Mucosa of stomach (tissue), 1 donor: ENCODE data around the gene ADCY10.
"Not testable (repeated sequence)": the region's sequence is repeated elsewhere in the genome, so short reads cannot be mapped to it uniquely, and the experiment has no call there.

ENCODE experiments used
- H3K27me3 ChIP-seq: one replicate; pipeline ENCODE4 v1.7.0; 2013; ENCODE audit warnings: mild to moderate bottlenecking, low read length; ENCODE audit not compliant: control insufficient read depth, insufficient read depth
- H3K36me3 ChIP-seq: one replicate; pipeline ENCODE4 v1.7.0; 2013; ENCODE audit warnings: low read length; ENCODE audit not compliant: control insufficient read depth, insufficient read depth
- H3K4me1 ChIP-seq: one replicate; pipeline ENCODE4 v1.7.0; 2013; ENCODE audit warnings: mild to moderate bottlenecking, low read length; ENCODE audit not compliant: control insufficient read depth, insufficient read depth
- H3K4me3 ChIP-seq: one replicate; pipeline ENCODE4 v1.7.0; 2013; ENCODE audit warnings: low read length
- H3K9ac ChIP-seq: one replicate; pipeline ENCODE4 v1.7.0; 2013; ENCODE audit warnings: mild to moderate bottlenecking, low read length, moderate library complexity
- H3K9me3 ChIP-seq: one replicate; pipeline ENCODE4 v1.7.0; 2013; ENCODE audit warnings: mild to moderate bottlenecking, low read length, moderate library complexity; ENCODE audit not compliant: control insufficient read depth
- donor health status: Pancreatic carcinoma.

Gene ADCY10

DNA sequence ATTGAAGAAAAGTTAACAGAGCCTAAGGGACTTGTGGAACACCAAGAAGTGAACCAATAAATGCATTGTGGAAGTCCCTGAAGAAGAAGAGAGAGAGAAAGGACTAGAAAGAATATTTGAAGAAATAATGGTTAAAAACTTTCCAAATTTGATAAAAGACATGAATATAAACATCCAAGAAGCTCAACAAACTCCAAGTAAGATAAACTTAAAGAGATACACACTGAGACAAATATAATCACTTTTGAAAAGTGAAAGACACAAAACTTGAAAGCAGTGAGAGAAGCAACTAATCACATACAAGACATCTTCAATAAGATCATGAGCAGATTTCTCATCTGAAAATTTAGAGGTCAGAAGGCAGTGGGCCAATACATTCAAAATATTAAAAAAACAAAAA lies 101.0 kb downstream of the ADCY10 start:
- Histone ChIP-seq H3K4me3 (no peak overlapping the region), H3K9ac (no peak overlapping the region), H3K4me1 (peaks cover 8% of the 10 kb centered on the region), H3K36me3 (no peaks in the 10 kb centered on the region), H3K27me3 (no peaks in the 10 kb centered on the region), H3K9me3 (no peaks in the 10 kb centered on the region)

DNA sequence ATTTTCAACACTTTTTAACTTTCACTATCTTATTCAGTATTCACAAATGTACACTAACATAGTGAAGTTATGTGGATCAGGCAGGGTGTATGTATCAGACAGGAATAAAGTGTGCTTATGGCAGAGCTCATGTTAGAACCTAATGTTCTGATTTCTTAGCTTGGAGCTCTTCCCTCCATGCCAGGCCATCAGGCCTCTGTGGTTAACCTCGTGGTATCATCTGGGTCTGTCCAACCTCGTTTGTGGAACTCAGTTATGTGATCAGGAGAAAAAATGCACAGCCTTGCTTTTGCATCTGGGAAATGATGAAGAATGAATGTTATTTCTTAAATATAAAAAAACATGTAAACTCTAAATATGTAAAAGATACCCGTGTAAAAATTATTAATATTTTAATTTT lies 105.2 kb downstream of the ADCY10 start:
- H3K36me3 ChIP-seq, result no peaks in the 10 kb centered on the region
- H3K4me3 ChIP-seq, result no peak overlapping the region
- H3K9ac ChIP-seq, result no peak overlapping the region
- peaks cover under 1% of the 10 kb centered on the region for H3K4me1 ChIP-seq
- no peaks in the 10 kb centered on the region for H3K9me3 ChIP-seq
- H3K27me3 ChIP-seq, result no peaks in the 10 kb centered on the region

DNA sequence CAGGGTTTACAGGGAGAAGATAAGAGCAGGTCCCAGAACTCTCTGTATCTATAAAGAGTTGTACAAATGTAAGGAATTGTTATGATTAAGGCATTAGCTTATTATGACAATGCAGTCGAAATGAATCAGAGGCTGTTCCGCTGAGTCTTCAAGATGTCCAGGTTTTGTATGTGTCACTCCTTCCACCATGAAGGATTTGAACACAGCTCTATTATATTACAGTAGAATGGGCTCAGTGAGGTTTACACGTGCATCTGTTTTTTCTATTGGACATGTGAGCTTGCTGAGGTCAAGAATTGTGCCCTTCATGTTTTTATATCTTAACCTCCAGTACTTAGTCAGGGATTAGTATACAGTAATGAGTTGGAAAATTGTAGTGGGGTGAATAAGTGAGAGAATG lies 105.8 kb downstream of the ADCY10 start:
- no peak overlapping the region for H3K4me3 ChIP-seq
- H3K36me3 ChIP-seq, result no peaks in the 10 kb centered on the region
- no peak overlapping the region for H3K9ac ChIP-seq

DNA sequence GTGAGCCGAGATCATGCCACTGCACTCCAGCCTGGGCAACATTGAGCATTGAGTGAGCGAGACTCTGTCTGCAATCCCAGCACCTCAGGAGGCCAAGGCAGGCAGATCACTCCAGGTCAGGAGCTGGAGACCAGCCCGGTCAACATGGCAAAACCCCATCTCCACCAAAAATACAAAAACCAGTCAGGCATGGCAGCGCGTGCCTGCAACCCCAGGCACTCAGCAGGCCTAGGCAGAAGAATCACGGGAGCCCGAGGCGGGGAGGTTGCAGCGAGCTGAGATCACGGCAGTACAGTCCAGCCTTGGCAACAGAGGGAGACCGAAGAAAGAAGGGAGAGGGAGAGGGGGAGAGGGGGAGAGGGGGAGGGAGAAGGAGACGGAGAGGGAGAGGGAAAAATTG lies 107.3 kb downstream of the ADCY10 start:
- not testable (repeated sequence) for H3K9me3 ChIP-seq, H3K36me3 ChIP-seq, H3K4me1 ChIP-seq, H3K9ac ChIP-seq, H3K27me3 ChIP-seq, H3K4me3 ChIP-seq

More for the DNA sequence above, 105.8 kb downstream of the ADCY10 start:
- H3K4me1 ChIP-seq, result peaks cover 6% of the 10 kb centered on the region
- H3K27me3 ChIP-seq, result no peaks in the 10 kb centered on the region
- H3K9me3 ChIP-seq, result no peaks in the 10 kb centered on the region

DNA sequence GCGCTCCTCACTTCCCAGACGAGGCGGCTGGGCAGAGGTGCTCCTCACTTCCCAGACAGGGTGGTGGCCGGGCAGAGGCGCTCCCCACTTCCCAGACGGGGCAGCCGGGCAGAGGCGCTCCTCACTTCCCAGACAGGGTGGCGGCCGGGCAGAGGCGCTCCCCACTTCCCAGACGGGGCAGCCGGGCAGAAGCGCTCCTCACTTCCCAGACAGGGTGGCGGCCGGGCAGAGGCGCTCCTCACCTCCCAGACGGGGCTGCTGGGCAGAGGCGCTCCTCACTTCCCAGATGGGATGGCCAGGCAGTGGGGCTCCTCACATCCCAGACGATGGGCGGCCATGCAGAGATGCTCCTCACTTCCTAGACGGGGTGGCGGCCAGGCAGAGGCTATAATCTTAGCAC lies 107.7 kb downstream of the ADCY10 start:
- not testable (repeated sequence) for H3K36me3 ChIP-seq, H3K27me3 ChIP-seq, H3K4me3 ChIP-seq, H3K4me1 ChIP-seq, H3K9ac ChIP-seq, H3K9me3 ChIP-seq

DNA sequence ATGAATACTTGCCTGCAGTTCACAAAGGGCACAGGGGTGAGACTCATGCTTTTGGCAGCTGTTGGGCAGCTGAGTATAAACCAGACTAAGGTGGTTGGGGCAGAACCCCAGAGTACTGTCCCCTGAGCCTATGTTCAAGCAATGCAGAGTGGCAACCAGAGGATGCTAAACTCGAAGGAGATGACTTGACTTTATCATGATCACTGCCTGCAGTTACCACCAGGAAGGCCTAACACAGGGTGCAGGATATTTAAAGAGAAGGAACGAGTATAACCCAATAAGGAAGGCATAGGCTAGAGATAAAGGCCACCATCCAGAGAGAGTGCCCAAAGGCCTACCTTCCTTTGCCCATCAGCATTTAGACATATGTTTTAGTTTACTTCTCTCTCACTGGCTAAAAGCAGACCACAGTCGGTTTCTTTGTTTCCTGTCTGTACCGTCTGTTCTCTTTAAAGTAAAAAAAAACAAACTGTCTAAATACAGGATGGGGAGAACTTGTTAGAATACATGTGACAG lies 108.8 kb downstream of the ADCY10 start:
- Histone ChIP-seq H3K9me3 (no peaks in the 10 kb centered on the region), H3K36me3 (no peaks in the 10 kb centered on the region), H3K9ac (no peak overlapping the region), H3K4me3 (no peak overlapping the region), H3K4me1 (peaks cover 7% of the 10 kb centered on the region), H3K27me3 (no peaks in the 10 kb centered on the region)

DNA sequence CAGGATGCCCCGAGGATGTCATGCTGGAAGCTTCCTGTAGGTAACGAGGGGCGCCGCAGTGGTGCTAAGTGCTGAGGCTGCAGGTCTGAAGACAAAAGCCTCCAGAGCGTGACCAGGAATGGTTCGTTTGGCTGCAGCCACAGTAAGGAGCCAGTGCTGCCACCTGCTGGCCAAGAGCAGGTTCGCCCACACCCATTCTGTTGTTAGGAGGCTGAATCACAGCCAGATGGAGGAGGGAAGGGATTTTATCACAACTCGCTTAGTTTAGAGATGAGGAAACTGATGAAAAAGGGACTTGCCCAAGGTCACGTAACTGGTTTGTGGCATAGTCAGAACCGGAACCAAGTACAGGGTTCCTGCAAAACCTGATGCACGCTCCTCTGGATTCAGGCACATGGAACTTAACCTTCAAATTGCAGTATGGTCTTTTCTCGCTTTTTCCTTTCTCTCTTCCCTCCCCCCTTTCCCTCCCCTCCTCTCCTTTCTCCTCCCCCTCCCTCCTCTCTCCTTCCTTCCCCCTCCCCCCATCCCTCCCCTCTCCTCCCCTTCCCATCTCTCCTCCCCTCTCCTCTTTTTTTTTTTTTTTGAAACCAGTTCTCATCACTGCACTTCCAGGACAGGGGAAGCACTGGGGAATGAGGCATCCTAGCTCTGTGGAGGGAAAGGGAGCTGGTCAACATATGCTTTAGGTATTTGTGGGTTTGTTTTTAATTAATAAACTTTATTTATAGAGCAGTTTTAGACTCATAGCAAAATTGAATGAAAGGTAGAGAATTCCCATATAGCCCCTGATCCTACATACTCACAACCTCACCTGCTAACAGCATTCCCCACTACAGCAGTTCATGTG lies 110.4 kb downstream of the ADCY10 start:
- no peaks in the 10 kb centered on the region for H3K36me3 ChIP-seq
- H3K9me3 ChIP-seq, result no peaks in the 10 kb centered on the region
- no peak overlapping the region for H3K4me3 ChIP-seq
- H3K27me3 ChIP-seq, result no peaks in the 10 kb centered on the region
- H3K9ac ChIP-seq, result no peak overlapping the region
- H3K4me1 ChIP-seq, result peaks cover 7% of the 10 kb centered on the region

DNA sequence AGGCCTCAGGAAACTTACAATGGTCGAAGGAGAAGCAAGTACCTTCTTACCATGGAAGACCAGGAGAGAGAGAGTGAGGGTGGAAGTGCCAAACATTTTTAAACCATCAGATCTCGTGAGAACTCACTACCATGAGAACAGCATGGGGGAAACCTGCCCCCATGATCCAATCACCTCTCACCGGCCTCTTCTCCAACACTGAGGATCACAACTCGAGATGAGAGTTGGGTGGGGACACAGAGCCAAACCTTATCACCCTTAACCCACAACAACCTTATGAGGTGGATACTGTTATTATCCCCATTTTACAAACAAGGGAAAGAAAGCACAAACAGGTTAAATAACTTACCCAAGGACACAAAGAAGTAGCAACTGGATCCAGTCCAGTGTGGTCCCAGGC lies 111.7 kb downstream of the ADCY10 start:
- no peaks in the 10 kb centered on the region for H3K9me3 ChIP-seq
- H3K9ac ChIP-seq, result no peak overlapping the region

DNA sequence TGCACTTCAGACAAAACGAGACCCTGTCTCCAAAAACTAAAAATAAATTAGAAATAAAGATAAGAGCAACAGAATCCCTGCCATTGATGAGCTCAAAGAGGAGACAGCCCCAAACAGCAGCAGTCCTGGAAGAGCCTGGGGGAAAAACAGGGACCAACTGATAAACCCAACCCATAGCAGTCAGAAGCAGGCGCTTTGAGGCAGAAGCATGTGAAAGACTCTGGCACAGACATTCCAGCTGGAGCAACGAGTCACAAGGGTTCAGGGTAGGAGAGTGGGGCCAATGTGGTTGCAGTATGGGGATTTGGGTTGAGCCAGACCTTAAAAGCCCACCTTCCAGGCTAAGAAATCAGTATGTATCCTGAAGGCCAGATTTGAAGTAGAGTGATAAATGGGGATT lies 113.7 kb downstream of the ADCY10 start:
- Histone ChIP-seq H3K4me1 (peaks cover 7% of the 10 kb centered on the region), H3K9me3 (no peaks in the 10 kb centered on the region), H3K4me3 (no peak overlapping the region), H3K27me3 (no peaks in the 10 kb centered on the region), H3K36me3 (no peaks in the 10 kb centered on the region), H3K9ac (no peak overlapping the region)

More for the DNA sequence above, 111.7 kb downstream of the ADCY10 start:
- peaks cover 7% of the 10 kb centered on the region for H3K4me1 ChIP-seq
- H3K4me3 ChIP-seq, result no peak overlapping the region
- H3K27me3 ChIP-seq, result no peaks in the 10 kb centered on the region
- H3K36me3 ChIP-seq, result no peaks in the 10 kb centered on the region

DNA sequence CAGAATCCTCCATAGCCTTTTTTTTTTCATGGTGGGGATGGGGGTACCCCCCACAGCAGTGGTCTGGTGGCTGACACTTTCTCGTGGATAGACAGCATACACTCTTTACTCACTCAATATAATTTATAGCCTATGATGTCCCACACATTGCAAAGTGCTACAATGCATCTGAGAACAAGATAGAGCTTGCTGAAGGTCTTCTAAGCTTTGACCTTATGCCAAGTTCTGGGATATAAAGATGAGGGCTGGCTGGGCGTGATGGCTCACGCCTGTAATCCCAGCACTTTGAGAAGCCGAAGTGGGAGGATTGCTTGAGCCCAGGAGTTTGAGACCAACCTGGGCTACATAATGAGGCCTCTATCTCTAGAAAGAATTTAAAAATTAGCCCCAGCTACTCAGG lies 114.2 kb downstream of the ADCY10 start:
- Histone ChIP-seq H3K9me3 (no peaks in the 10 kb centered on the region), H3K4me1 (peaks cover 7% of the 10 kb centered on the region), H3K4me3 (no peak overlapping the region), H3K27me3 (no peaks in the 10 kb centered on the region), H3K36me3 (no peaks in the 10 kb centered on the region), H3K9ac (no peak overlapping the region)

DNA sequence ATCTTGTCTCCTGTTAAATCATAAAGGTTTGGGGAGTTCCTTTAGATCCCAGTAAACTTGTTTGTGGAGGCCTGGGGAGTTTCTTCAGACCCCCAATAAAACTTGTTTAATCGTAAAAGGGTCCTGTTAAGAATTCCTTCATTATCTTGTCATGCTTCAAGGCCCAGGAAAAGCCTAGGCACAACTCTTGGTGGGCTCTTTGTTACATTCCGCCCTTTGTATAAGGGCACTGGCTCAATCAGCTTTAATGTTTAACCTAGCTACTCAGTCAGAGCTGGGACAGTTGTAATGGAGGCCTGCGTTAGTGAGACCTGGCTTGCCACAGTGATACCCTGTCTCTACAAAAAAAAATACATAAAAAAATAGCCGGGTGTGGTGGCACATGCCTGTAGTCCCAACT lies 115.0 kb downstream of the ADCY10 start:
- Histone ChIP-seq H3K36me3 (no peaks in the 10 kb centered on the region), H3K27me3 (no peaks in the 10 kb centered on the region), H3K4me1 (peaks cover 7% of the 10 kb centered on the region), H3K4me3 (no peak overlapping the region), H3K9me3 (no peaks in the 10 kb centered on the region), H3K9ac (no peak overlapping the region)

DNA sequence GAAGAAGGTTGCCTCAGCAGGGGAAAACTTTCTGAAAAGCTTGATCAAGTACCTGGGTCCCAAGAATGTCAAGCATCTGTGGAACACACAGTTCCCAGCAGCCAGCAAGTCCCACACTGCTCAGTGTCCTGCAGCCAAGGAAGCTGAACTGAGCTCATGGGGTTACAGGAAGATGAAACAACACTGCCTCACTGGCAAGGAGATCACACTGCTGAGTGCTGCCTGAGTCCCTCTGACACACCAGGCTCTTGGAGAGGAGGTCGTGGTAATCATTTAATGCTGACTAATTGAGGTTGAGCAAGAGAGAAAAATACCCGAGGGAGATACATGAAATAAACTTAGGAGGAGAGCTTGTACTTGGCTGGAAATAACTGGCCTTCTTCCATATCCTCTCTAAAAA lies 116.9 kb downstream of the ADCY10 start:
- no peaks in the 10 kb centered on the region for H3K9me3 ChIP-seq
- H3K4me3 ChIP-seq, result no peak overlapping the region
- H3K4me1 ChIP-seq, result no peaks in the 10 kb centered on the region
- no peaks in the 10 kb centered on the region for H3K36me3 ChIP-seq
- no peaks in the 10 kb centered on the region for H3K27me3 ChIP-seq
- no peak overlapping the region for H3K9ac ChIP-seq
